ENCODE data around the gene NT5E. TPM values are rescaled to one million over a fixed set of nuclear protein-coding genes. Genes with fewer than 3 reads are reported as not detected.
A peak's percentile ranks its signal among the peaks of the same experiment; 100 is the strongest.

Gene NT5E
- total RNA-seq, 1 experiment from 2014 or later: 15.8 TPM

DNA sequence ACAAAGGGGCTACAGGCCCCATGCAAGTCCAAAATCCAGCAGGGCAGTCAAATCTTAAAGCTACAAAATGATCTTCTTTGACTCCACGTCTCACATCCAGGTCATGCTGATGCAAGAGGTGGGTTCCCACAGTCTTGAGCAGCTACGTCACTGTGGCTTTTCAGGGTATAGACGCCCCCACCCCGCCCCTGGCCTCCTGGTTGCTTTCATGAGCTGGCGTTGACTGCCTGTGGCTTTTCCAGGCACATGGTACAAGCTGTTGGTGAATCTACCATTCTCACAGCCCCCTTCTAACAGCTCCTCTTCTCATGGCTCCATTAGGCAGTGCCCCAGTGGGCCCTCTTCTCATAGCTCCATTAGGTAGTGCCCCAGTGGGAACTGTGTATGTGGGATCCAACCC lies 47.0 kb downstream of the NT5E start:
- Histone ChIP-seq H3K4me1 (ENCODE audit: insufficient read depth, low read length) (peaks cover 17% of the 10 kb centered on the region), H4K20me1 (ENCODE audit: low read length) (no peaks in the 10 kb centered on the region), H3F3A (ENCODE audit: low read length, unreplicated experiment) (no peaks in the 10 kb centered on the region), H3K79me2 (ENCODE audit: low read length) (no peaks in the 10 kb centered on the region), H2AFZ (ENCODE audit: low read length) (no peak overlapping the region), H3K27me3 (ENCODE audit: low read length) (no peaks in the 10 kb centered on the region), H3K4me3 (ENCODE audit: low read length) (no peak overlapping the region), H3K9me2 (replicated peaks; ENCODE audit: low read length) (no peaks in the 10 kb centered on the region), H3K9ac (ENCODE audit: low read length) (no peak overlapping the region), H3K4me2 (ENCODE audit: low read length) (no peak overlapping the region), H3K27ac (ENCODE audit: low read length) (no peak overlapping the region), H3K36me3 (ENCODE audit: low read depth, low read length) (no peaks in the 10 kb centered on the region), H3K9me3 (ENCODE audit: low read length) (no peaks in the 10 kb centered on the region)
- ChIA-PET CTCF (no interaction called here), POLR2A (ENCODE audit: unreplicated experiment) (no interaction called here)
- ATAC-seq (no peak), DNase-seq (no peak)
- intact Hi-C loops (cut with micrococcal nuclease): no loop called here
- no peak for TF ChIP-seq EZH2 (IDR thresholded peaks at IDR 0.05; ENCODE audit: low read length, unreplicated experiment)
- TF ChIP-seq, protein P1, sequence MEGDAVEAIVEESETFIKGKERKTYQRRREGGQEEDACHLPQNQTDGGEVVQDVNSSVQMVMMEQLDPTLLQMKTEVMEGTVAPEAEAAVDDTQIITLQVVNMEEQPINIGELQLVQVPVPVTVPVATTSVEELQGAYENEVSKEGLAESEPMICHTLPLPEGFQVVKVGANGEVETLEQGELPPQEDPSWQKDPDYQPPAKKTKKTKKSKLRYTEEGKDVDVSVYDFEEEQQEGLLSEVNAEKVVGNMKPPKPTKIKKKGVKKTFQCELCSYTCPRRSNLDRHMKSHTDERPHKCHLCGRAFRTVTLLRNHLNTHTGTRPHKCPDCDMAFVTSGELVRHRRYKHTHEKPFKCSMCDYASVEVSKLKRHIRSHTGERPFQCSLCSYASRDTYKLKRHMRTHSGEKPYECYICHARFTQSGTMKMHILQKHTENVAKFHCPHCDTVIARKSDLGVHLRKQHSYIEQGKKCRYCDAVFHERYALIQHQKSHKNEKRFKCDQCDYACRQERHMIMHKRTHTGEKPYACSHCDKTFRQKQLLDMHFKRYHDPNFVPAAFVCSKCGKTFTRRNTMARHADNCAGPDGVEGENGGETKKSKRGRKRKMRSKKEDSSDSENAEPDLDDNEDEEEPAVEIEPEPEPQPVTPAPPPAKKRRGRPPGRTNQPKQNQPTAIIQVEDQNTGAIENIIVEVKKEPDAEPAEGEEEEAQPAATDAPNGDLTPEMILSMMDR (conservative IDR thresholded peaks at IDR 0.05; ENCODE audit: low read depth, low read length): no peak
- TF ChIP-seq EZH2phosphoT487 (IDR thresholded peaks at IDR 0.05; ENCODE audit: borderline replicate concordance, low read length): no peak
- BruUV-seq (replicated peaks): no TSS peak

DNA sequence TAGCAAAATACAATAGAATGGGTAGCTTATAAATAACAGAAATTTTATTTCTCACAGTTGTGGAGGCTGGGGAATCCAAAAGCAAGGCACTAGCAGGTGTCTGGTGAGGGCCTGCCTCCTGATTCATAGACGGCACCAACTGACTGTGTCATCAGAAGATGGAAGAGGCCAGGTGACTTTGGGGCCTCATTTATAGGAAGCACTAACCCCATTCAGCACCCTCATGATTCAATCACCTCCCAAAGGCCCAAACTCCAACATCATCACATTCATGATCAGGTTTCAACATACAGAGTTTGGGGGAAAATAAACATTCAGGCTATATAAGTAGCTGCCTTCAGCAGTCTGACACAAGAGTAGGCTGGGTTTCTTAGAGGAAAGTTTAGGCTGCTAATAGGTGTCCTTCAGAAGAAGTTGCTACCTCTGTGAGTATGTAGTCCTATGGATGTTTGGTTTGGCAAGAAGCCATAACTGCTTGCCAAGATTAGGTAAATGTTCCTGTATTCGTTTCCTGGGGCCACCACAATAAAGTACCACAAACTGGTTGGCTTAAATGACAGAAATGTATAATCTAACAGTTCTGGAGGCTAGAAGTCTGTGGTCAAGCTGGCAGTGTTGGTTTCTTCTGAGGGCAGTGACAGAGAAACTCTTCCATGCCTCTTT lies 48.8 kb downstream of the NT5E start:
- Histone ChIP-seq H3K9me2 (replicated peaks; ENCODE audit: low read length) (no peaks in the 10 kb centered on the region), H3K36me3 (ENCODE audit: low read depth, low read length) (no peaks in the 10 kb centered on the region), H3K9ac (ENCODE audit: low read length) (no peak overlapping the region), H3K4me3 (ENCODE audit: low read length) (no peak overlapping the region), H3K27ac (ENCODE audit: low read length) (no peak overlapping the region), H3K79me2 (ENCODE audit: low read length) (no peaks in the 10 kb centered on the region), H3K9me3 (ENCODE audit: low read length) (no peaks in the 10 kb centered on the region), H3K4me2 (ENCODE audit: low read length) (no peak overlapping the region), H2AFZ (ENCODE audit: low read length) (no peak overlapping the region), H3K27me3 (ENCODE audit: low read length) (no peaks in the 10 kb centered on the region), H3F3A (ENCODE audit: low read length, unreplicated experiment) (no peaks in the 10 kb centered on the region), H3K4me1 (ENCODE audit: insufficient read depth, low read length) (peaks cover 17% of the 10 kb centered on the region), H4K20me1 (ENCODE audit: low read length) (no peaks in the 10 kb centered on the region)
- DNase-seq: peak; percentile 91
- intact Hi-C loops (cut with micrococcal nuclease): no loop called here
- ChIA-PET POLR2A (ENCODE audit: unreplicated experiment) (interaction anchor here (0.6 kb wide), 2 partner anchors 49 to 128 kb away, joined by 9 to 16 read pairs; partner anchors contain the start of gene NT5E), CTCF (no interaction called here)
- TF ChIP-seq EZH2 (IDR thresholded peaks at IDR 0.05; ENCODE audit: low read length, unreplicated experiment): no peak
- TF ChIP-seq, protein P1 (conservative IDR thresholded peaks at IDR 0.05; ENCODE audit: low read depth, low read length): no peak
- TF ChIP-seq EZH2phosphoT487 (IDR thresholded peaks at IDR 0.05; ENCODE audit: borderline replicate concordance, low read length): no peak
- BruUV-seq (replicated peaks): no TSS peak
- peak; percentile 85 for ATAC-seq

DNA sequence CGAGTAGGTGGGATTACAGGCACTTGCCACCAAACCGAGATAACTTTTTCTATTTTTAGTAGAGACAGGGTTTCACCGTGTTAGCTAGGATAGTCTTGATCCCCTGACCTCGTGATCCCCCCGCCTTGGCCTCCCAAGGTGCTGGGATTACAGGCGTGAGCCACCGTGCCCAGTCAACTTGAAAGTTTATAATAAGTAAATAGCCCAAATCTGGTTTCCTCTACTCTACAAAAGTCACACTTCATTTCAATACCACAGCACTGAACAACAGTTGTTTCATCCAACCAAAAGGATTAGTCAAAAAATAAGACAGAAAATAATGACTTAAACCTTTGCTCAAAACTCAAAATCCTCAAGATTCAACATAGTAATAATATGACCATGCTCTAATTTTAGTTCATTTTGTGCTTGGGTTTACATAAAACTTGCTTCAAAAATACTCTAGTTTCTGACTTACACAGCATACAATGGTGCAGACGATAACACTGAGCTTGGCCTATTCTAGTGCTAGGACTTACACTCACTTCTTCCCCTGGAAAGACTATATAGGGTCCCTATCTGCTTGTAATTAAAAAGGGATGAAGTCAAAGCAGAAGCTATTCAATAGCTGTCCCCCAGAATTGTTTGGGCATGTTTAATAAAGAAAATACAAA lies 56.7 kb downstream of the NT5E start:
- H3K4me1 ChIP-seq (ENCODE audit: insufficient read depth, low read length): no peaks in the 10 kb centered on the region
- no peaks in the 10 kb centered on the region for H3K79me2 ChIP-seq (ENCODE audit: low read length)
- no peaks in the 10 kb centered on the region for H3K9me2 ChIP-seq (replicated peaks; ENCODE audit: low read length)
- no peak for DNase-seq
- ChIA-PET POLR2A (ENCODE audit: unreplicated experiment) (no interaction called here), CTCF (no interaction called here)
- H4K20me1 ChIP-seq (ENCODE audit: low read length): no peaks in the 10 kb centered on the region
- H3K4me3 ChIP-seq (ENCODE audit: low read length): no peak overlapping the region
- intact Hi-C loops (cut with micrococcal nuclease): no loop called here
- H3K36me3 ChIP-seq (ENCODE audit: low read depth, low read length): peaks cover 6% of the 10 kb centered on the region; the same call in 1 of the 2 replicates
- H3F3A ChIP-seq (ENCODE audit: low read length, unreplicated experiment): no peaks in the 10 kb centered on the region
- H3K4me2 ChIP-seq (ENCODE audit: low read length): no peak overlapping the region
- no peaks in the 10 kb centered on the region for H3K27me3 ChIP-seq (ENCODE audit: low read length)
- no peak overlapping the region for H2AFZ ChIP-seq (ENCODE audit: low read length)
- no peak for ATAC-seq
- TF ChIP-seq EZH2 (IDR thresholded peaks at IDR 0.05; ENCODE audit: low read length, unreplicated experiment) (no peak), EZH2phosphoT487 (IDR thresholded peaks at IDR 0.05; ENCODE audit: borderline replicate concordance, low read length) (no peak)
- TF ChIP-seq, protein P1 (conservative IDR thresholded peaks at IDR 0.05; ENCODE audit: low read depth, low read length): no peak
- H3K9ac ChIP-seq (ENCODE audit: low read length): no peak overlapping the region
- H3K27ac ChIP-seq (ENCODE audit: low read length): no peak overlapping the region
- no TSS peak for BruUV-seq (replicated peaks)
- H3K9me3 ChIP-seq (ENCODE audit: low read length): no peaks in the 10 kb centered on the region
